Measurements from ENCODE around the gene ADSS2. TPM values are rescaled to one million over a fixed set of nuclear protein-coding genes. Genes with fewer than 3 reads are reported as not detected.

The ADSS2 gene
- total and polyA plus RNA-seq, 2 donors (not counting 3 experiments of a cell fraction or from before 2014, with no cell fraction given): 35.5 to 90.6 TPM

DNA sequence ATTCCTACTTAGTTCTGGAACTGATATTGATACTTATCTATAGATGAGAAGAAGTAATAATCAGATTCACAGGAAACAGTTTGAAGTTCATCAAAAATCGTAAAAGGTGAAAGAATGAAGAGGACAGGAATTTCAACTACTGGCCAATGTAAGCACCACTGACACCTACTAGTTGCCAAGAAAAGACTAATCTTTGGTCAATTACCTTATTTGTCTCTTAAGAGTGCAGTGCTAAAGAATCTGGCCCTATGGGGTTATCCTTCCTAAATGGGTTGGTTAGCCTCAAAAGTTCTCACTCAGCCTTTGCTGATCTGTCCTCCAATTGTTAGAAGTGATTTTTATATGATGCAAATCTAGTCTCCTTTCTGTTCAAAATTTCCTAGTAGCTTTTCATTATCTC lies 29.5 kb downstream of the ADSS2 start:
- CTCF ChIA-PET: no interaction called here

DNA sequence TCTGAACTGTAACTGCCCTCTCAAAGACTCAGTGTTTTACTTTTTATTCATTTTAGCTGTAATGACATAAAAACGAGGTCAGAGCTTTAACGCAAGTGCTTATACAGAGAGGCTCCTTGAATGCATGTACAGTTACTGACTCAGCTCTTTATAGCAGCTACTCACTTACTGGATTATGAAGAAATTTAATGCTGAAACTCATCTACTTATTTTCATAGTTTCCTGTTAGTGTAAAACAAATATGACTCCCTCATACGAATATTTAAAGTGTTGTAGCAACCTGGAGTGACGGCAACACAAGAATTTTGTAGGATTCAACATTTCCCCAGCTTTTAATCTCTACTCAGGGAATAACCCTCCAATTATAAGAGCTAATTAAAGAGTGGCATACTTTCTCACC lies 32.7 kb downstream of the ADSS2 start:
- no peaks in the 10 kb centered on the region for H3K27me3 ChIP-seq (ENCODE audit: control insufficient read depth in 2 of 2, insufficient read depth in 2 of 2, low read length in 2 of 2)

More for the DNA sequence above, 29.5 kb downstream of the ADSS2 start:
- TF ChIP-seq, protein P1, sequence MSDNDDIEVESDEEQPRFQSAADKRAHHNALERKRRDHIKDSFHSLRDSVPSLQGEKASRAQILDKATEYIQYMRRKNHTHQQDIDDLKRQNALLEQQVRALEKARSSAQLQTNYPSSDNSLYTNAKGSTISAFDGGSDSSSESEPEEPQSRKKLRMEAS (IDR thresholded peaks at IDR 0.05; ENCODE audit: insufficient read depth, insufficient read length): no peak
- TF ChIP-seq FOS (IDR thresholded peaks at IDR 0.05; ENCODE audit: borderline replicate concordance, insufficient read depth, low read length) (peak; percentile 14), POLR2AphosphoS5 (IDR thresholded peaks at IDR 0.05; ENCODE audit: insufficient read depth, low read depth, low read length) (no peak), JUN (IDR thresholded peaks at IDR 0.05; ENCODE audit: borderline replicate concordance, insufficient read depth, insufficient read length, low read depth) (no peak)
- Histone ChIP-seq H4K20me1 (replicated peaks; ENCODE audit: control insufficient read depth, extremely low read depth, insufficient read depth, low read length) (no peaks in the 10 kb centered on the region), H3K9me3 (replicated peaks; ENCODE audit: control insufficient read depth, insufficient read depth, low read length) (no peaks in the 10 kb centered on the region), H3K79me2 (ENCODE audit: control insufficient read depth, insufficient read depth, low read length) (peaks cover 28% of the 10 kb centered on the region), H3K27ac (ENCODE audit: insufficient read depth, low read depth, low read length) (no peak overlapping the region), H3K4me3 (replicated peaks in 1 of 3; ENCODE audit: insufficient read depth in 1 of 3, low read depth in 1 of 3, low read length in 3 of 3) (no peak overlapping the region), H3K9me1 (replicated peaks; ENCODE audit: control insufficient read depth, extremely low read depth, insufficient read depth, low read length) (no peaks in the 10 kb centered on the region), H3K4me2 (ENCODE audit: insufficient read depth, low read length) (no peak overlapping the region), H3K4me1 (ENCODE audit: control insufficient read depth, extremely low read depth, insufficient read depth, low read length) (no peaks in the 10 kb centered on the region), H3K36me3 (ENCODE audit: control insufficient read depth in 2 of 2, extremely low read depth in 1 of 2, insufficient read depth in 2 of 2, low read length in 2 of 2) (peaks cover 16 to 28% of the 10 kb centered on the region in 2 experiments), H3K27me3 (ENCODE audit: control insufficient read depth in 2 of 2, insufficient read depth in 2 of 2, low read length in 2 of 2) (no peaks in the 10 kb centered on the region), H3K9ac (replicated peaks; ENCODE audit: extremely low read depth, insufficient read depth, low read length) (no peak overlapping the region), H2AFZ (ENCODE audit: low read depth, low read length) (no peak overlapping the region)
- no TSS peak for BruUV-seq (replicated peaks)
- dilution Hi-C loops (cut with MboI; ENCODE audit: extremely low pct_ligation_motif_present, low sequenced_read_pairs) (no loop called here), intact Hi-C loops (cut with micrococcal nuclease) (no loop called here)
- POLR2A ChIA-PET: no interaction called here
- DNase-seq (ENCODE audit: low read depth, low spot score) (no peak), FAIRE-seq (no peak)

More for the DNA sequence above, 32.7 kb downstream of the ADSS2 start:
- no peak for FAIRE-seq
- TF ChIP-seq POLR2A (IDR thresholded peaks at IDR 0.05; ENCODE audit: low read depth, low read length): no peak
- no peak for TF ChIP-seq GATA2 (IDR thresholded peaks at IDR 0.05; ENCODE audit: insufficient read depth, insufficient read length, low read depth, low read length)
- TF ChIP-seq POLR2AphosphoS5 (IDR thresholded peaks at IDR 0.05; ENCODE audit: insufficient read depth, low read depth, low read length): no peak
- POLR2A ChIA-PET: no interaction called here
- no peaks in the 10 kb centered on the region for H3K9me1 ChIP-seq (replicated peaks; ENCODE audit: control insufficient read depth, extremely low read depth, insufficient read depth, low read length)
- H3K9ac ChIP-seq (replicated peaks; ENCODE audit: extremely low read depth, insufficient read depth, low read length): no peak overlapping the region
- intact Hi-C loops (cut with micrococcal nuclease) (no loop called here), dilution Hi-C loops (cut with MboI; ENCODE audit: extremely low pct_ligation_motif_present, low sequenced_read_pairs) (no loop called here)
- no peaks in the 10 kb centered on the region for H4K20me1 ChIP-seq (replicated peaks; ENCODE audit: control insufficient read depth, extremely low read depth, insufficient read depth, low read length)
- H3K4me1 ChIP-seq (ENCODE audit: control insufficient read depth, extremely low read depth, insufficient read depth, low read length): no peaks in the 10 kb centered on the region
- H3K9me3 ChIP-seq (replicated peaks; ENCODE audit: control insufficient read depth, insufficient read depth, low read length): no peaks in the 10 kb centered on the region
- peaks cover 31 to 39% of the 10 kb centered on the region in 2 experiments for H3K36me3 ChIP-seq (ENCODE audit: control insufficient read depth in 2 of 2, extremely low read depth in 1 of 2, insufficient read depth in 2 of 2, low read length in 2 of 2)
- no peak overlapping the region for H2AFZ ChIP-seq (ENCODE audit: low read depth, low read length)
- CTCF ChIA-PET: no interaction called here
- H3K79me2 ChIP-seq (ENCODE audit: control insufficient read depth, insufficient read depth, low read length): peaks cover 9% of the 10 kb centered on the region
- no peak overlapping the region for H3K4me3 ChIP-seq (replicated peaks in 1 of 3; ENCODE audit: insufficient read depth in 1 of 3, low read depth in 1 of 3, low read length in 3 of 3)
- no TSS peak for BruUV-seq (replicated peaks)
- H3K4me2 ChIP-seq (ENCODE audit: insufficient read depth, low read length): no peak overlapping the region
- no peak for DNase-seq (ENCODE audit: low read depth, low spot score)
- no peak overlapping the region for H3K27ac ChIP-seq (ENCODE audit: insufficient read depth, low read depth, low read length)
